Ovary (tissue), 3 donors: ENCODE results near the gene CRLF3.

ENCODE experiments used
- CTCF ChIP-seq, 3 donors: fragments of 450-650 bp in 2 of 3; fragments of 200-600 bp in 1 of 3; IDR thresholded peaks; one replicate each; pipeline versions ENCODE4 v1.5.1 to v1.8.0; 2016 to 2022; ENCODE audit warnings: antibody characterized with exemption in 3 of 3, mild to moderate bottlenecking in 1 of 3
- EP300 ChIP-seq: sonication (generic); formaldehyde crosslinking; IDR thresholded peaks from one replicate; pipeline ENCODE4 v1.6.1; 2017; ENCODE audit warnings: antibody characterized with exemption
- donor health status: DM: no; HTN: no; CAD: no.

- TF ChIP-seq CTCF (IDR thresholded peaks at IDR 0.05) (no peak), EP300 (no peak)
These were observed 23.5 kb upstream of the CRLF3 start for GRCh38 chr17:30848021-30848420.
